CD4-positive, alpha-beta T cell treated with Interleukin-4 for 4 hours (primary cell): ENCODE measurements around the gene UNC79.
A peak's percentile ranks its signal among the peaks of the same experiment; 100 is the strongest.

Experiments used
- DNase-seq: peaks from one replicate; pipeline ENCODE4 v3.0.0-alpha.2; 2020

The UNC79 gene

GRCh38 chr14:93564918-93565317 lies 134.2 kb downstream of the UNC79 start:
- DNase-seq: no peak

- DNase-seq: no peak
Measured at GRCh38 chr14:93566065-93566693, 135.4 kb downstream of the UNC79 start.

- DNase-seq: no peak
Measured at GRCh38 chr14:93571275-93571674, 140.5 kb downstream of the UNC79 start.

- DNase-seq: no peak
Measured at GRCh38 chr14:93579178-93579577, 148.4 kb downstream of the UNC79 start.

- DNase-seq: no peak
Measured at GRCh38 chr14:93582516-93582915, 151.8 kb downstream of the UNC79 start.

GRCh38 chr14:93587330-93587729 lies 156.6 kb downstream of the UNC79 start:
- DNase-seq: no peak

- no peak for DNase-seq
Measured at GRCh38 chr14:93591506-93591905, 160.8 kb downstream of the UNC79 start.

GRCh38 chr14:93592786-93593185 lies 162.0 kb downstream of the UNC79 start:
- DNase-seq: no peak

- no peak for DNase-seq
Measured at GRCh38 chr14:93606091-93606490, 175.4 kb downstream of the UNC79 start.

GRCh38 chr14:93619176-93619793 lies 188.5 kb downstream of the UNC79 start:
- DNase-seq: no peak

- no peak for DNase-seq
Measured at GRCh38 chr14:93628048-93628447, 197.3 kb downstream of the UNC79 start.

- no peak for DNase-seq
Measured at GRCh38 chr14:93629643-93630042, 198.9 kb downstream of the UNC79 start.

GRCh38 chr14:93638790-93639189 lies 208.1 kb downstream of the UNC79 start:
- DNase-seq: no peak

- no peak for DNase-seq
Measured at GRCh38 chr14:93643127-93643526, 212.4 kb downstream of the UNC79 start.

GRCh38 chr14:93643676-93644075 lies 212.9 kb downstream of the UNC79 start:
- no peak for DNase-seq

- DNase-seq: no peak
Measured at GRCh38 chr14:93645200-93645599, 214.5 kb downstream of the UNC79 start.

- no peak for DNase-seq
Measured at GRCh38 chr14:93648440-93649168, 217.9 kb downstream of the UNC79 start.

- no peak for DNase-seq
Measured at GRCh38 chr14:93654599-93654998, 223.9 kb downstream of the UNC79 start.

- DNase-seq: peak; percentile 23
Measured at GRCh38 chr14:93655078-93655750, 224.5 kb downstream of the UNC79 start.

GRCh38 chr14:93657875-93658274 lies 227.1 kb downstream of the UNC79 start:
- no peak for DNase-seq

- no peak for DNase-seq
Measured at GRCh38 chr14:93663317-93663716, 232.6 kb downstream of the UNC79 start.

GRCh38 chr14:93665169-93665568 lies 234.4 kb downstream of the UNC79 start:
- no peak for DNase-seq

GRCh38 chr14:93669632-93670031 lies 238.9 kb downstream of the UNC79 start:
- DNase-seq: no peak

GRCh38 chr14:93674343-93674742 lies 243.6 kb downstream of the UNC79 start:
- DNase-seq: no peak
